ENCODE results near the gene ZNF8. TPM values are rescaled to one million over a fixed set of nuclear protein-coding genes. Genes with fewer than 3 reads are reported as not detected.

ZNF8 gene
- total RNA-seq, 1 donor, result 9.5 TPM

DNA sequence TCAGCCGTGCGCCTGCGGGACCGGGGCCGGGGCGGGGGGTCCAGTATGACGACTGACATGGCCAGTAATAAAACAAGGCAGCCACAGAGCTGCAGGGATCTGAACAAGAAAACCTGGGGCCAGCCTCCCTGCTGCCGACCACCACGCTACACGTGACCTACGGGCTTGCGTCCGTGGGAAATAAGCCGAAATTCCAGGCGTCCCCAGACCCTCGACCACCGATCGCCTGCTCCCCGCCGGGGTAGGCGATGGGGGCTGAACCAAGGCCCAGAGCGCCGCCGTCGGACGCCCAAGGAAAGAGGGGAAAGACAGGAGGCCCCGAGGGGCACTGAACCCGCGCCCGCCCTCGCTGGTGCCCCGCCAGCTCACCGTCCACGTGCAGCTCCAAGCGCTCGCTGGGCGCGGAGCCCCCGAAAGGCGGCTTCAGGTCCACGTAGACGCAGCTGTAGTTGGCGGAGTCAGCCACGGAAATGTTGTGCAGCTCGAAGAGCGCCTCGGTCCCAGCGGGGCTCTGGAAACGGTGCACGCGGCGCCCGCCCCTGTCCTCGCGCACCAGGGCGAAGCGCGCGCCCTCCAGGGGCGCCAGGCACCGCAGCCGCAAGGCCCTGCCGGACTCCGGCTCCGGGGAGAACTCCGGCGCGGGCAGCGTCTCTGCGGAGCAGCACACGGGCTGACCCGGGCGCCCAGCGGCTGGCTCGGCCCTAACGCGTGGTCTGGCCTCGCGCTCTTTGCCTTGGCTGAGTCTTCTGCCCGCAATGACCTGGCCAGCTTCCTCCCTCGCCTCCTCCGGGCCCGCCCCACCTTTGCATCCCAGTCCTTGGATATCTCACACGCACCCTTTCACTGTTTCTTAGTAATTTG, 71.5 kb downstream of the ZNF8 start:
- no peak for DNase-seq (ENCODE audit: low read depth)
- TF ChIP-seq, protein P1, sequence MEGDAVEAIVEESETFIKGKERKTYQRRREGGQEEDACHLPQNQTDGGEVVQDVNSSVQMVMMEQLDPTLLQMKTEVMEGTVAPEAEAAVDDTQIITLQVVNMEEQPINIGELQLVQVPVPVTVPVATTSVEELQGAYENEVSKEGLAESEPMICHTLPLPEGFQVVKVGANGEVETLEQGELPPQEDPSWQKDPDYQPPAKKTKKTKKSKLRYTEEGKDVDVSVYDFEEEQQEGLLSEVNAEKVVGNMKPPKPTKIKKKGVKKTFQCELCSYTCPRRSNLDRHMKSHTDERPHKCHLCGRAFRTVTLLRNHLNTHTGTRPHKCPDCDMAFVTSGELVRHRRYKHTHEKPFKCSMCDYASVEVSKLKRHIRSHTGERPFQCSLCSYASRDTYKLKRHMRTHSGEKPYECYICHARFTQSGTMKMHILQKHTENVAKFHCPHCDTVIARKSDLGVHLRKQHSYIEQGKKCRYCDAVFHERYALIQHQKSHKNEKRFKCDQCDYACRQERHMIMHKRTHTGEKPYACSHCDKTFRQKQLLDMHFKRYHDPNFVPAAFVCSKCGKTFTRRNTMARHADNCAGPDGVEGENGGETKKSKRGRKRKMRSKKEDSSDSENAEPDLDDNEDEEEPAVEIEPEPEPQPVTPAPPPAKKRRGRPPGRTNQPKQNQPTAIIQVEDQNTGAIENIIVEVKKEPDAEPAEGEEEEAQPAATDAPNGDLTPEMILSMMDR (IDR thresholded peaks at IDR 0.05; ENCODE audit: insufficient read depth, low read depth, low read length), result no peak
- no peak overlapping the region for H3K4me3 ChIP-seq (ENCODE audit: low read depth, low read length)

DNA sequence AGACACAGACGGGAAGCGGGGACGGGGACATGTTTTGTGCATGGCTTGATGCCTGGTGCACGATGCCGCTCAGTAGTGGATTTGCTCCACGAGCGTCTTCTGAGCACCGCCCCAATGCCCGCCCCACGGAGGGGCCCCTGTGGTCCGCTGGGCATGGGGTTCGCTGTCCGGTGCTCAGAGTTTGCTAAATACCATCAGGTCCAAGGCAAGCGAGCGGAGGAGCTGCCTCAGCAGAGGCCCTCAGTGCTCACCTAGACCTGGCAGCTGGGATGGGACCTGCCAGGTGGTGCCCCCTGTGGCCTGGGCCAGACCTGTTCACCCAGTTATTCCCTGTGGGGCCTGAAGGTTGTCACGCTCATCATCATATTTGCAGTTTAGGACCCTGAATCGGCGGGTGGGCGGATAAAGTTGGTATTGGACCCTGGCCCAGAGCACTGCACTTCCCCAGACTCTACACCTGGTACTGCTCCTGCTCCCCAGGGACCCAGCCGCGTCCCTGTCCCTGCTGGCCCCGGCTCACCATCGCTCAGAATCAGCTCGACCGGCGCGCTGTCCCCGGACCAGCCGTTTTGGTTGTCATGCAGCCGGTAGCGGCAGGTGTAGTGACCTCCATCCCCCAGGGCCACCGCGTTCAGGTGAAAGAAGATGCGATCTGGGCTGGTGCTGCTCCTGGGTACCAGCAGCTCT, 72.3 kb downstream of the ZNF8 start:
- TF ChIP-seq, protein P1 (IDR thresholded peaks at IDR 0.05; ENCODE audit: insufficient read depth, low read depth, low read length), result no peak
- no peak for DNase-seq (ENCODE audit: low read depth)
- no peak overlapping the region for H3K4me3 ChIP-seq (ENCODE audit: low read depth, low read length)

DNA sequence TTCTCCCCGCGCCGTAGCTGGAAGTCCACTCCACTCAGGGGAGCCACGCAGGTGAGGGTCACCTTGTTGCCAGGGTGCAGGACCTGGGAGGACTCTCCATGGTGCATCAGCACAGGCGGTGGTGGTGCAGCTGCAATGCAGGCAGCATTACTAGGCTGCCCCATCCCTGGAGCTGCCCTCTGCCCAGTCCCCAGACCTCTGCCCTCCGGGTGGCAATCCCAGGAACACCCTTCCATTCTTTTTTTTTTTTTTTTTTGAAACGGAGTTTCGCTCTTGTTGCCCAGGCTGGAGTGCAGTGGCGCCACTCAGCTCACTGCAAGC, 72.8 kb downstream of the ZNF8 start:
- TF ChIP-seq, protein P1 (IDR thresholded peaks at IDR 0.05; ENCODE audit: insufficient read depth, low read depth, low read length), result no peak
- no peak overlapping the region for H3K4me3 ChIP-seq (ENCODE audit: low read depth, low read length)
- no peak for DNase-seq (ENCODE audit: low read depth)

DNA sequence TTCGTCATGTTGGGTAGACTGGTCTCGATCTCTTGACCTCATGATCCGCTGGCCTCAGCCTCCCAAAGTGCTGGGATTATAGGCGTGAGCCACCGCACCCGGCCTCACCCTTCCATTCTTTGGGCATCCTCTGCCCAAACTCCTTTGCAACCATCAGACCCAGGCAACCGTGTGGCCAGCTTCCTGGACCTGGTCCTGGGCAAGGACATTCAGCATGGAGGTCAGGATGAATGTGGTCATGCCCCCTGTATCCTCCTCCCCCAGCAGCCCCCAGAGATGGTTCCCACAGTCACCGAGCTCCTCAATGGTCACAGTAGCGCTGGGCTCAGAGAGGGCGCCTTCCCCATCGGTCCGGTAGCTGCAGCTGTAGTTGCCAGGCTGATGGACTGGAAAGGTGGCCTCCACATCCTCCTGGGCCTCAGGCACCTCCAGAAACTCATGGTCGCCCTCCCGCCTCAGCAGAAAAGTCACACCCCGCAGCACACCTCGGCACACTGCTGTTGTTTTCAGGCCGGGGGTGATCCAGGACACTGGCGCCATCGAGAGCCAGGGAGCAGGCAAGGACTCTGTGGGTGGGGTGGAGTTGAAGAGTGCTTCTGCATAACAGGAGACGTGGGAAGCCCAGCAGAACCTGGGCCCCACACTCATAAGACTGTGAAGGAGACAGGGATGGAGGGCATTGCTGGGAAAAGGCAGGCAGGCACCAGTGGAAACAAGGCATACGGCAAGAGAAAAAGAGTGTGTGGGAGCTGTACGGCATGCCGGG, 73.4 kb downstream of the ZNF8 start:
- no peak for DNase-seq (ENCODE audit: low read depth)
- TF ChIP-seq, protein P1 (IDR thresholded peaks at IDR 0.05; ENCODE audit: insufficient read depth, low read depth, low read length), result no peak
- no peak overlapping the region for H3K4me3 ChIP-seq (ENCODE audit: low read depth, low read length)

Small RNA genes lying within 50 kb of the gene (small RNA-seq; reads per million reads assigned to genes)
- gene MIR6806, result not detected

Other genes with a start within 250 kb of the ZNF8 start
- not detected in 2 replicates for gene ZSCAN1, start 244.9 kb upstream of the ZNF8 start, total RNA-seq
- 1.6 and 4.3 TPM in 2 replicates for gene ZNF135, start 219.7 kb upstream of the ZNF8 start, total RNA-seq
- 10.6 and 16.0 TPM in 2 replicates for gene ZSCAN18, start 180.7 kb upstream of the ZNF8 start, total RNA-seq
- gene ZNF329, start 128.2 kb upstream of the ZNF8 start, total RNA-seq, result 9.7 and 14.2 TPM in 2 replicates
- 12.9 and 17.7 TPM in 2 replicates for gene ZNF274, start 95.9 kb upstream of the ZNF8 start, total RNA-seq
- gene ZNF544, start 50.0 kb upstream of the ZNF8 start, total RNA-seq, result 26.7 and 47.5 TPM in 2 replicates
- 30.6 and 34.5 TPM in 2 replicates for gene ERVK3-1, start 26.4 kb downstream of the ZNF8 start, total RNA-seq
- 2.6 and 3.0 TPM in 2 replicates for gene ZSCAN22, start 48.0 kb downstream of the ZNF8 start, total RNA-seq
- 1.3 TPM in 2 replicates for gene A1BG, start 74.5 kb downstream of the ZNF8 start, total RNA-seq
- 0.32 and 0.86 TPM in 2 replicates for gene ZNF497, start 83.8 kb downstream of the ZNF8 start, total RNA-seq
- gene ZNF837, start 102.1 kb downstream of the ZNF8 start, total RNA-seq, result 1.7 and 2.9 TPM in 2 replicates
- gene RPS5, start 108.3 kb downstream of the ZNF8 start, total RNA-seq, result 1,142 and 1,183 TPM in 2 replicates
- under 0.01 TPM in 1 of 2 replicates, not detected in the other for gene RNF225, start 116.7 kb downstream of the ZNF8 start, total RNA-seq
- gene ZNF584, start 129.7 kb downstream of the ZNF8 start, total RNA-seq, result 18.4 and 26.3 TPM in 2 replicates
- 8.7 and 11.7 TPM in 2 replicates for gene ZNF132, start 161.2 kb downstream of the ZNF8 start, total RNA-seq
- gene ZNF324B, start 172.7 kb downstream of the ZNF8 start, total RNA-seq, result 10.4 and 11.6 TPM in 2 replicates
- gene ZNF324, start 188.1 kb downstream of the ZNF8 start, total RNA-seq, result 16.8 and 17.4 TPM in 2 replicates
- gene ZNF446, start 197.4 kb downstream of the ZNF8 start, total RNA-seq, result 7.3 and 8.7 TPM in 2 replicates
- gene SLC27A5, start 233.0 kb downstream of the ZNF8 start, total RNA-seq, result 3.0 and 4.5 TPM in 2 replicates
- 4.7 and 6.1 TPM in 2 replicates for gene ZBTB45, start 240.9 kb downstream of the ZNF8 start, total RNA-seq

All from fibroblast of villous mesenchyme (primary cell).